Measurements from ENCODE around the gene ATP6AP2. TPM values are rescaled to one million over a fixed set of nuclear protein-coding genes. Genes with fewer than 3 reads are reported as not detected.
A peak's percentile ranks its signal among the peaks of the same experiment; 100 is the strongest.

ATP6AP2 gene
- total and polyA plus RNA-seq, 9 of the 15 experiments (the other 6 are each of a cell fraction or from before 2014, with no cell fraction given) = 23.3 to 131 (median 41.9) TPM

GRCh38 chrX:40571600-40571999 lies 9.2 kb upstream of the ATP6AP2 start (continued):
- TF ChIP-seq HNRNPK (IDR thresholded peaks at IDR 0.05; ENCODE audit: low read depth, low read length, poor library complexity, severe bottlenecking) = no peak
- 0 out of 2 replicates have a peak, but pooled peaks have one; percentile 27 for TF ChIP-seq PPARD (CRISPR knock-in tag; IDR thresholded peaks at IDR 0.05)
- TF ChIP-seq WHSC1 (IDR thresholded peaks at IDR 0.05; ENCODE audit: low read length) = no peak
- TF ChIP-seq SIX5 (IDR thresholded peaks at IDR 0.05; ENCODE audit: borderline replicate concordance in 1 of 2, insufficient read depth in 1 of 2, low read depth in 1 of 2, low read length in 2 of 2) = no peak
- TF ChIP-seq, protein P1, sequence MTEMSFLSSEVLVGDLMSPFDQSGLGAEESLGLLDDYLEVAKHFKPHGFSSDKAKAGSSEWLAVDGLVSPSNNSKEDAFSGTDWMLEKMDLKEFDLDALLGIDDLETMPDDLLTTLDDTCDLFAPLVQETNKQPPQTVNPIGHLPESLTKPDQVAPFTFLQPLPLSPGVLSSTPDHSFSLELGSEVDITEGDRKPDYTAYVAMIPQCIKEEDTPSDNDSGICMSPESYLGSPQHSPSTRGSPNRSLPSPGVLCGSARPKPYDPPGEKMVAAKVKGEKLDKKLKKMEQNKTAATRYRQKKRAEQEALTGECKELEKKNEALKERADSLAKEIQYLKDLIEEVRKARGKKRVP (CRISPR knock-in tag; IDR thresholded peaks at IDR 0.05) = peak; percentile 92
- no peak for TF ChIP-seq HEY1 (CRISPR knock-in tag; IDR thresholded peaks at IDR 0.05; ENCODE audit: borderline replicate concordance)
- TF ChIP-seq RBM22 (IDR thresholded peaks at IDR 0.05; ENCODE audit: low read depth, low read length, poor library complexity, severe bottlenecking) = no peak
- TF ChIP-seq, protein P2, sequence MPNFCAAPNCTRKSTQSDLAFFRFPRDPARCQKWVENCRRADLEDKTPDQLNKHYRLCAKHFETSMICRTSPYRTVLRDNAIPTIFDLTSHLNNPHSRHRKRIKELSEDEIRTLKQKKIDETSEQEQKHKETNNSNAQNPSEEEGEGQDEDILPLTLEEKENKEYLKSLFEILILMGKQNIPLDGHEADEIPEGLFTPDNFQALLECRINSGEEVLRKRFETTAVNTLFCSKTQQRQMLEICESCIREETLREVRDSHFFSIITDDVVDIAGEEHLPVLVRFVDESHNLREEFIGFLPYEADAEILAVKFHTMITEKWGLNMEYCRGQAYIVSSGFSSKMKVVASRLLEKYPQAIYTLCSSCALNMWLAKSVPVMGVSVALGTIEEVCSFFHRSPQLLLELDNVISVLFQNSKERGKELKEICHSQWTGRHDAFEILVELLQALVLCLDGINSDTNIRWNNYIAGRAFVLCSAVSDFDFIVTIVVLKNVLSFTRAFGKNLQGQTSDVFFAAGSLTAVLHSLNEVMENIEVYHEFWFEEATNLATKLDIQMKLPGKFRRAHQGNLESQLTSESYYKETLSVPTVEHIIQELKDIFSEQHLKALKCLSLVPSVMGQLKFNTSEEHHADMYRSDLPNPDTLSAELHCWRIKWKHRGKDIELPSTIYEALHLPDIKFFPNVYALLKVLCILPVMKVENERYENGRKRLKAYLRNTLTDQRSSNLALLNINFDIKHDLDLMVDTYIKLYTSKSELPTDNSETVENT (CRISPR knock-in tag; IDR thresholded peaks at IDR 0.05) = no peak
- no peak for TF ChIP-seq CBX3 (IDR thresholded peaks at IDR 0.05; ENCODE audit: borderline replicate concordance in 1 of 2, low read length in 2 of 2)
- no peak for TF ChIP-seq LARP7 (IDR thresholded peaks at IDR 0.05)
- no peak for TF ChIP-seq SLC30A9 (CRISPR knock-in tag; IDR thresholded peaks at IDR 0.05)
- no peak for TF ChIP-seq RBBP5 (IDR thresholded peaks at IDR 0.05; ENCODE audit: borderline replicate concordance, insufficient read depth, low read length, poor library complexity, severe bottlenecking)
- TF ChIP-seq FOXM1 (IDR thresholded peaks at IDR 0.05; ENCODE audit: low read depth) = no peak
- TF ChIP-seq FOXM1 (CRISPR knock-in tag; IDR thresholded peaks at IDR 0.05; ENCODE audit: low read depth) = no peak
- TF ChIP-seq ZNF76 (CRISPR knock-in tag; IDR thresholded peaks at IDR 0.05; ENCODE audit: borderline replicate concordance) = peak; percentile 91
- TF ChIP-seq PKNOX1 (IDR thresholded peaks at IDR 0.05) = no peak
- no peak for TF ChIP-seq ZC3H11A (IDR thresholded peaks at IDR 0.05; ENCODE audit: low read depth, low read length)
- TF ChIP-seq STAT5A (IDR thresholded peaks at IDR 0.05; ENCODE audit: borderline replicate concordance, low read length) = no peak
- TF ChIP-seq DMBX1 (CRISPR knock-in tag; IDR thresholded peaks at IDR 0.05; ENCODE audit: borderline replicate concordance) = peak; percentile 98
- TF ChIP-seq SAFB2 (IDR thresholded peaks at IDR 0.05; ENCODE audit: borderline replicate concordance, low read depth, low read length, severe bottlenecking) = no peak
- no peak for TF ChIP-seq TGIF2 (CRISPR knock-in tag; IDR thresholded peaks at IDR 0.05)
- no peak for TF ChIP-seq ILF3 (IDR thresholded peaks at IDR 0.05; ENCODE audit: borderline replicate concordance)
- TF ChIP-seq, protein P3, sequence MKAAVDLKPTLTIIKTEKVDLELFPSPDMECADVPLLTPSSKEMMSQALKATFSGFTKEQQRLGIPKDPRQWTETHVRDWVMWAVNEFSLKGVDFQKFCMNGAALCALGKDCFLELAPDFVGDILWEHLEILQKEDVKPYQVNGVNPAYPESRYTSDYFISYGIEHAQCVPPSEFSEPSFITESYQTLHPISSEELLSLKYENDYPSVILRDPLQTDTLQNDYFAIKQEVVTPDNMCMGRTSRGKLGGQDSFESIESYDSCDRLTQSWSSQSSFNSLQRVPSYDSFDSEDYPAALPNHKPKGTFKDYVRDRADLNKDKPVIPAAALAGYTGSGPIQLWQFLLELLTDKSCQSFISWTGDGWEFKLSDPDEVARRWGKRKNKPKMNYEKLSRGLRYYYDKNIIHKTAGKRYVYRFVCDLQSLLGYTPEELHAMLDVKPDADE (conservative IDR thresholded peaks at IDR 0.05; ENCODE audit: control insufficient read depth, low read depth, low read length) = no peak
- no peak for TF ChIP-seq TCF7 (IDR thresholded peaks at IDR 0.05; ENCODE audit: borderline replicate concordance)
